ENCODE results near the gene OSBPL10.

The OSBPL10 gene

DNA sequence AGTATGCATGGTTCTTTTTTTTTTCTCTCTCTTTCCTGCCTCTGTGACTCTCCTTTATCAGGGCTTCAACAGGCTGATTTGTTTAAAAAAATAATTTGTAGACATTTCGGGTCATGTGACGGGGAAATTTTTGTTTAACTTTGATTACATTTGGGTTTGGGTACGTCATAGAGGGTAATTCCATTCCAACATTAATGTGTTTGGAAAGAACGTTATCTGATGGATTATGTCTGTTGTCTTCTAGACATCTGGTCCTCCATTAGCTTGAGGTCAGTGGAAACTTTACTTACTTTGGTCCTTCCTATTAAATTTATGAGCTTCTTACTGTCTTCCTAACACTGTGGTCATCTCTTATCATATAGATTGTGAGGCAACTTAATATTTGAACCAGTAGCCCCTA is 367.4 kb downstream of the OSBPL10 start:
- Histone ChIP-seq H3K36me3 (ENCODE audit: insufficient read depth, low read depth, low read length) (peaks cover 7% of the 10 kb centered on the region), H3K4me3 (ENCODE audit: low read length) (no peak overlapping the region), H3K27me3 (ENCODE audit: insufficient read depth, low read length) (no peaks in the 10 kb centered on the region)

DNA sequence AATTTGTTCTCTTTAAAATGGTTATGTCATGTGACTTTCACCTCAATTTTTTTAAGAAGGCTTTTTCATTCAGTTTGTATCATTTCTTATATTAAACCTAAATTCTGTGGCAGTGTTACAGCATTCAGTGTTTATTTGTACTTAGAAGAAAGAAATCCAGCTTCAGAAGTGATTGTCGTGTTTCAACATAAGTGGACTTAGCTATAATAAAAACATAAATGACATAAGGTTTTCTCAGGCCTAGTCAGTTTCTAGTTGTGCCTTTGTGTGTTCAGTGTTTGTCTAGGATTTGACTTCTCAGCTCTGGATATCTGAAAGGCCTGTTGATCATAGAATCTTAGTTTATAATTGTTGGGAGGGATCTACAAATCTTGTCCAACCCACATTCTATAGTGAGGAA is 367.9 kb downstream of the OSBPL10 start:
- Histone ChIP-seq H3K9ac (ENCODE audit: low read depth, low read length) (no peak overlapping the region), H3K9me3 (ENCODE audit: insufficient read depth, low read depth, low read length) (no peaks in the 10 kb centered on the region), H3K4me3 (ENCODE audit: low read length) (no peak overlapping the region), H3K4me1 (ENCODE audit: insufficient read depth, low read length) (peaks cover 16% of the 10 kb centered on the region; the same call in 1 of the 2 replicates), H3K36me3 (ENCODE audit: insufficient read depth, low read depth, low read length) (peaks cover 4% of the 10 kb centered on the region), H3K27me3 (ENCODE audit: insufficient read depth, low read length) (no peaks in the 10 kb centered on the region), H3K27ac (ENCODE audit: low read length) (no peak overlapping the region)

More for the DNA sequence above, 367.4 kb downstream of the OSBPL10 start:
- no peak overlapping the region for H3K27ac ChIP-seq (ENCODE audit: low read length)
- no peaks in the 10 kb centered on the region for H3K9me3 ChIP-seq (ENCODE audit: insufficient read depth, low read depth, low read length)
- H3K4me1 ChIP-seq (ENCODE audit: insufficient read depth, low read length) = peaks cover 16% of the 10 kb centered on the region; the same call in 1 of the 2 replicates
- no peak overlapping the region for H3K9ac ChIP-seq (ENCODE audit: low read depth, low read length)

All from iPS-20b (cell line).